HL-60/S4 (cell line): ENCODE data around the gene INHBC.
"Not testable (repeated sequence)": the region's sequence is repeated elsewhere in the genome, so short reads cannot be mapped to it uniquely, and the experiment has no call there.

Source experiments
- in situ Hi-C: fragments of 300-500 bp; cut with MboI; formaldehyde crosslinking; loops from 2 replicates; pipeline ENCODE4 v1.14.3; 2022; ENCODE audit warnings: low sequenced_read_pairs

Gene INHBC

DNA sequence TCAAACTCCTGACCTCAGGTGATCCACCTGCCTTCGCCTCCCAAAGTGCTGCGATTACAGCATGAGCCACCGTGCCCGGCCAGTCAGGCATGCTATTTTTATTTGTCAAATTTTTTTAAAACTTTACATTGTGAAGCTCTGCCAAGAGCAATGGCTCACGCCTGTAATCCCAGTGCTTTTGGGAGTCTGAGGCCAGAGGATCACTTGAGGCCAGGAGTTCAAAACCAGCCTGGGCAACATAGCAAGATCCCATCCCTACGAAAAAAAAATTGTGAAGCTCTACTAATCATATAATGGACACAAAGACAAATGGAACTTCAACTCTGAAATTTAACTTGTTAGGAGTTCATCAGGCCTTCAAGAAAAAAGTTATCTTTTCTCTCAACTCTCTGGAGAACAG lies 5.6 kb upstream of the INHBC start:
- in situ Hi-C loops, result no loop called here

DNA sequence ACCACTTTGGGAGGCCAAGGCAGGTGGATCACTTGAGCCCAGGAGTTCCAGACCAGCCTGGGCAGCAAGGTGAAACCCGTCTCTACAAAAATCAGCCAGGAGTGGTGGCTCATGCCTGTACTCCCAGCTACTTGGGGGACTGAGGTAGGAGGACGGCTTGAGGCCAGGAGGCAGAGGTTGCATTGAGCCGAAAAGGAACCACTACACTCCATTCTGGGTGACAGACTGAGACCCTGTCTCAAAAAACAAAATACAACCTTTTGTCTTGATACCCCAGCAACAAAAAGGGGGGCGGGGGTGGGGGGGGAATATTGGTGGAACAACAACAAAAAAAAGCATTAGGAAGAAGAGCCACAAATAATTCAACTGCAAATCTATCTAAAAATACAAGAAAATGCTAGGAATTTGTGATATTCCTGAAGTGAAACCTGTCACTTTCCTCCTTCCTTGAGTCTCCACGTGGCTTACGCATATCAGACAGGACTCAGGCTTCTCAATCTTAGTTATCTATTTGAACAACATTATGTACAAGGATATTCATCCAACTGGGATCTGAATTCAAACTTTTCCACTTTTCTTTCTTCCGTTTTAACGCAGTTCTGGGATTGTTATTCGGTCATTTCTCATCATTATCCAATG lies 5.0 kb upstream of the INHBC start:
- in situ Hi-C loops, result no loop called here

DNA sequence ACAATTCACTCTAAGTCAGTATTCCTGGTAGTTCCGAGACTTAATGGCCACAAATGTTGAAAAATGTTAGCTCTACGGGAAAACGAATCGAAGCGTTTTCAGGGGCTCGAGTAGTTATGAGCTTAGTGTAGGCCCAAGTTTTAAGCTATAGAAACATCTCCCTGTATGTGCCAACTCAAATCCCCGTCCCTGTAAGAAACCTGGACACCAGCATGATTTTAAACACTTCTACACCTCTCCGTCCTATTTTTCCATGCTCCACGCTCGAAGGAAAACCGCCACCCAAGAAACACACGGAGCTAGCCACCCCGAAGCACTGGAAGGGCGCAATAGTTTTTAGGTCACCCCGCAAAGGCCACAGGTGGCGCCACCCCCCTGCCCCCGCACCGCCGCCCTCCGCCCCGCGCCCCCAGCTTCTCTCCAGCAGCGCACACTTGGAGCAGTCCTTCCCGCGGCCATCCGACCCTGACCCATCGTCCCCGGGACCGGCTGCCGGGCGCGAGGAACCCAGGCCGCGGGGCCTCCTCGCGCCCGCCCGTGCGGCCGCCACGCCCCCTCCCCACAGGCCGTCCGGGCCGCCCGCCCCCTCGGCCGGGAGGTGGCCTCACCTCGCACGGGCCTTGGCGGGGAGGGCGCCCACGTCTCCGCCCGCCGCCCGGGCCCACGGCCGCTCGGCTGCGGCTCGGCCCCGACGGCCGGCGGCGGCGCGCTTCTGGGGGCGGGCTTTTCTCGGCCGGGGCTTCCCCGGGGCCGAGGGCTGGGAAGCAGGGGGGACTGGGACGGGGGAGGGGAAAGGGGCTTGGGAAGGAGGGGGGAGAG lies 4.3 kb upstream of the INHBC start:
- in situ Hi-C loops, result no loop called here

DNA sequence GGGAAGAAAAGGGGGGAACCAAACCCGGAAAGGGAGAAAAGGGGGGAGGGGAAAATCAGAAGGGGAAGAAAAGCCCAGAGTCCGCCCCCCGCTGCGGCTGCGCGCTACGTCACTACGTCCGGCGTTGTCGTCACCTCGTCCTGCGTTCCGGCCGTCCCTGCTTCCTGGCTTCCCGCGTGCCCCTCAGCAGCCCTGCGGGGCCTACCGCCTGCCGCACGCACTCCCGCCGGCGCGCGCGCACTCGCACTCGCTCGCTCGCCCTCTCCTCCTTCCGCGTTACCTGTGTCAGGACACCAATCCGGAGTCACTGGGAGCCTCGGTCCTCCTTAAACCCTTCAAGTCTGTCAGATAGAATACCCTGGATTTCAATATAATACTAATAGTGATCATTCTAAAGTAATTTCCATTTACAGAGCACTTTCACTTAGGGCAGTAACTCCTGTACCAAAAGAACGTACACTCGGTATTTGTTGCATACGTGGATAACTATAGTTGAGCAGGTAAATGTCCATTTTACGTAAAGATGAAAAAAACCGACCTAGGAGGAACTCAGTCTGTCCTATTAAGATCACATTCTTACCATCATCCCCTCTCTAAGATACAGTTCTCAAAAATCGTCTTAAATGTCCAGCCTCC lies 3.5 kb upstream of the INHBC start, which contains the start of gene R3HDM2:
R3HDM2 (minus strand) TSS at position 113 of the 636 bp plus-strand sequence. CDS start 120,615 bp downstream, outside the sequence.
- in situ Hi-C loops, result no loop called here

DNA sequence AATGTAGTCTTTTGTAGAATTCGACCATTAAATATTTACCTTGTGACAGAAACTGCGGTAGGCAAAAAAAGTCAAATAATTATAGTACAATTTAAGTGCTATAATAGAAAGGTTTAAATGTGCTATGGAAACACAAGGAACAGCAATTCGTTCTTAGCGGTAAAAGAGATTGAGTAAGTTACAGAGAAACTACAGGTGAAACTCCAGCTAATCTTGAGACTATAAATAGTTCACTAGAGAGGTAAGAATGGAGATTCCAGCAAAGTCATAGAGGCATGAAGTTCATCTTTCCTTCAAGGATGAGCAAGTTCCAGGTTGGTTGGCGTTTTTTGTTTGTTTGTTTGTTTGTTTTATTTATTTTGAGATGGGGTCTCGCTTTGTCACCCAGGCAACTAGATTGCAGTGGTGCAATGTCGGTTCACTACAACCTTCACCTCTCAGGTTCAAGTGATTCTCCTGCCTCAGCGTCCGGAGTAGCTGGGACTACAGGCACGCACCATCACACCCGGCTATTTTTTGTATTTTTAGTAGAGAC lies 2.9 kb upstream of the INHBC start:
- in situ Hi-C loops, result no loop called here

DNA sequence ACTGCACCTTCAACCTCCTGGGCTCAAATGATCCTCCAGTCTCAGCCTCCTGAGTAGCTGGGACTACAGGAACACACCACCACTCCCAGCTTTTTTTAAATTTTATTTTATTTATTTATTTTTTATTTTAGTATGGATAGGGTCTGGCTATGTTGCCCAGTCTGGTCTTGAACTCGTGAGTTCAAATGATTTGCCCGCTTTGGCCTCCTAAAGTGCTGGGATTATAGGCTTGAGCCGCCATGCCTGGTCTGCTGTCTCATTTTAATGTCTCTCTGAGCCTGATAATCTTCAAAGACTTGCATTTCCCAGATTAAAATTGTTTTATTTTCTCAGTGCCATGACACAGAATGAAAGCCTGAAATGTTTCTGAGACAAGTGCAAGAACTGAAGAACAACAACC lies 1.2 kb upstream of the INHBC start:
- in situ Hi-C loops, result no loop called here

DNA sequence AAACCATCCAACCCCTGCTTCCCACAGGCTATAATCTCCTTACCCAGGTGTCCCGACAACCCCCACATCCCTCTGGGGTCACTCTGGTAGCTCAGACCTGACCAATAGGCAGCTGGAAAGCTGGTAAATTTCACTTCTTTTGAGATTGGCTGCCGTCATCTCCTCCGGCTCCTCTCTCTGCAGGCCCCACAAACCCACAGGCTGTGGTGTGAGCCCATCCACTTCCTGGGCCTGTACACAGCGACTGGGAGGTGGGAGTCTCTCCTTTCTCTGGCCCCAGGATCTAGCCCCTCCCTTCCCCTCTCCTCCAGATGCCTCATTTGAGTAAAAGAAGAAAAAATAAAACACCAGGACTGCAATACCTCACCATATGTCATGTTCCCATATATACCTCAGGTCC lies 709 bp downstream of the INHBC start:
- in situ Hi-C loops, result no loop called here

DNA sequence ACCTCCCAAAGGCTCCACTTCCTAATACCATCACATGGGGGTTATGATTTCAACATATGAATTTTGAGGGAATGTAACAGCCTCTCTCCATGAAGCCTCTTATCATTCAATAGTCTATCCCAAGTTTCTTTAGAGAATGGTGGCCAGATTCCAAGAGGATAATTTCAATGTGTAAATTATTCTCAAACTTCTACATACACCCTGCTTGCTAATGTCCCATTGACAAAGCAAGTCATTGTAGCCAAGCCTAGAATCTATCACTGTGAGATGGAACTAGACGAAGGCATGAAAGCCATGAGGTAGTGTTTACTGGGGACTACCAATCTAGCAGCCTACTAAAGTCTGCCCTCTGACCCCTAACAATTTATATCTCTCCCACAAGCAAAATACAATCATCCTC lies 3.8 kb downstream of the INHBC start:
- in situ Hi-C loops, result no loop called here

DNA sequence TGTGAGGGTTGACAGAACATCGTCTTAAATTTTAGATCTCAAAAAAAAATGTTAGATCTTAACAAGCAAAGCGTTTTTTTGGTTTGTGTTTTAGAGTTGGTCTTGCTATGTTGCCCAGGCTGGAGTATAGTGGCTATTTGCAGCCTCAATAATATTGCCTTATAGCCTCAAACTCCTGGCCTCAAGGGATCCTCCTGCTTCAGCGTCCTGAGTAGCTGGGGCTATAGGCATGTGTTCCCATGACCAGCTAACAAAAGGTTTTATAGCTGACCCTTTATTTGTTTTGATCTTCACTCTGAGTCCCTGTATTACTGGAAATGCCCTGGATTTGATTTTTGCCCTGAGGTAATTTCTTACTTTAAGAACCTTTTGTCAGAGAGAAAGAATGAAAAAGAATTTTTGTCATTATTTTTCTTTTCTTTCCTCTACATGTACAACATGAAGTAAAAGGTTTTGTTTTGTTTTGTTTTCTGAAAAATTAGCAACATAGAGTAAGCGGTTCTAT lies 5.2 kb downstream of the INHBC start:
- in situ Hi-C loops, result no loop called here

DNA sequence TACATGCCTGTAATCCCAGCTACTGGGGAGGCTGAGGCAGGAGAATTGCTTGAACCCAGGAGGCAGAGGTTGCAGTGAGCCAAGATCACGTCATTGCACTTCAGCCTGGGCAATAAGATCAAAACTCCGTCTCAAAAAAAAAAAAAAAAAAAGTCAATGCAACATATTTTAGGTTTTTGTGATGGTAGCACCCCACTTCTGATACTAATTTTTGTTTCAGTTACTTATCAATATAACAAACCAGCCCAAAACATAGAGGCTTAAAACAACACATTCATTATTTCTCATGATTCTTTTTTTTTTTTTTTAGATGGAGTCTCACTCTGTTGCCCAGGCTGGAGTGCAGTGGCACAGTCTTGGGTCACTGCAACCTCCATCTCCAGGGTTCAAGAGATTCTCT lies 6.8 kb downstream of the INHBC start:
- in situ Hi-C loops, result not testable (repeated sequence)

DNA sequence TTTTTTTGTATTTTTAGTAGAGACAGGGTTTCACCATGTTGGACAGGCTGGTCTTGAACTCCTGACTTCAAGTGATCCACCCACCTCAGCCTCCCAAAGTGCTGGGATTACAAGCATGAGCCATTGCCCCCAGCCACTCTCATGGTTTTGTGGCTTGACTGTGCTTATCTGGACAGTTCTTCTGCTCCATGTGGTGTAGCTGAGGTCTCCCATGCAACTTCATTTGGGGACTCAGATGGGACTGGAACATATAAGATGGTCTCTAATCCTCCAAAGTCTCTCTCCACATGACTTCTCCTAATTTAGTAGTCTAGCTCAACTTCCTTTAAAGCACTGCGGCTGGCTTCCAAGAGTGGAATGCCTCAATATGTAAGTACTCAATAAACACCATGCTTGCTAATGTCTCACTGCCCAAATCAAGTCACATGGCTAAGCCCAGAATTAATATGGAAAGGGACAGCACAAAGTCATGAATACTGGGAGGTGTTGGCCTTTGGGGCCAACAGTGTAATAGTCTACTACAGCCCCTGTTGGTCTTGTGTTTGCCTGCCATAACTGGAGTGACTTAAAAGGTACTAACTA lies 7.4 kb downstream of the INHBC start:
- in situ Hi-C loops, result no loop called here

DNA sequence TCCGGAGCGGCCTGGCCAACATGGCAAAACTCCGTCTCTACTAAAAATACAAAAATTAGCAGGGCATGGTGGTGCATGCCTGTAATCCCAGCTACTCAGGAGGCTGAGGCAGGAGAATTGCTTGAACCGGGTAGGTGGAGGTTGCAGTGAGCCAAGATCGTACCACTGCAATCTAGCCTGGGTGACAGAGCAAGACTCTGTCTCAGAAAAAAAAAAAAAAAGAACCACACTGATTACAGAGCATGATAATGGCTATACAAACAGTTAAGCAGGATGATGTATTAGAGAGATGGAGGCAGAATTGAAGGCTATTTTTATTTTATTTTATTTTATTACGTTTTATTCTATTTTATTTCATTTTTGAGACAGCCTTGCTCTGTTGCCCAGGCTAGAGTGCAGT lies 9.8 kb downstream of the INHBC start:
- in situ Hi-C loops, result not testable (repeated sequence)

DNA sequence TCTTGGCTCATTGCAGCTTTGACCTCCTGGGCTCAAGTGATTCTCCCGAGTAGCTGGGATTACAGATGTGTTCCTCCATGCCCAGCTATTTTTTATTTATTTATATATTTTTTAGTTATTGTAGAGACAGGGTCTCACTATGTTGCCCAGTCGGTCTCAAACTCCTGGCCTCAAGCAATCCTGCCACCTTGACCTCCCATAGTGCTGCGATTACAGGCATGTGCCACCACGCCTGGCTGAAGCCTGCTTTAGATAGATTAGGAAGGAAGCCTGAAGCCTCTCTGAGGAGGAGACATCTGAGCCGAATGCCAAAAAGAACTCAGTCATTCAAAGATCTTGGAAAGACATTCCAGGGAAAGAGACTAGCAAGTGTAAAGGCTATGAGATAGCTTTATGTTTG lies 10.2 kb downstream of the INHBC start:
- in situ Hi-C loops, result no loop called here

DNA sequence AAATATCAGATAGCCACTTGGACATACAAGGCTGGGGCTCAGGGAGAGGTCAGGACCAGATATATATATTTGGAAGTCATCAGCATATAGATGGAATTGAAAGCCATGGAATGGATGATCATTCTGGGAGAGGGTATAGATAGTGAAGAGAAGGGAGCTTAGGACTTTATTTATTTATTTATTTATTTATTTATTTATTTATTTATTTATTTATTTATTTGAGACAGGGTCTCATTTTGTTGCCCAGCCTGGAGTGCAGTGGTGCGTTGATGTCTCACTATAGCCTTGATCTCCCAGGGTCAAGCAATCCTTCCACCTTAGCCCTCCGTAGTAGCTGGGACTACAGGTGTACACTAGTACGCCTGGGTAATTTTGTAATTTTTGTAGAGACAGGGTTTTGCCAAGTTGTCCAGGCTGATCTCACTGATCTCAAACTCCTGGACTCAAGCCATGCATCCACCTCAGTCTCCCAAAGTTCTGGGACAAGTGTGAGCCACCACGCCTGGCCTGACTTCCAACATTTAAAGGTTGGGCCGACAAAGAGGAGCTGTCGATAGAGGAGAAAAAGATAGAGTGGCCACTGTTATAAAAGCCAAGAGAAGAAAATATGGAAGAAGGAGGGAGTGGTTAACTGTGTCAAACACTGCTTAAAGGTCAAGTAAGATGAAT lies 11.8 kb downstream of the INHBC start:
- in situ Hi-C loops, result no loop called here

DNA sequence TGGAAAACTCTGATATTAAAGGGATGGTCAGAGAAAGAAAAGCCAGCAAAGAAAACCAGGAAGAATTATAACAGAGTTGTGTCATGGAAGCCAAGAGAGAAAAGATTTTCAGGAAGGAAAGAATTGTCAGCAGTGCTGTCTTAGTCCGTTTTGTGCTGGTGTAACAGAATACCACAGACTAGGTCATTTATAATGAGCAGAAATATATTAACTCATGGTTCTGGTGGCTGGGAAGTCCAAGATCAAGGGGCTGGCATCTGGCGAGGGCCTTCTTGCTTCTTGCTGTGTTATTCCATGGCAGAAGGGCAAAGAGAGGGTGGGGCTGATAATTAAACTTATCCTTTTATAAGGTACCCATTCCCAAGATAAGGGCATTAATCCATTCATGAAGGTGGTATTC lies 14.1 kb downstream of the INHBC start:
- in situ Hi-C loops, result no loop called here

DNA sequence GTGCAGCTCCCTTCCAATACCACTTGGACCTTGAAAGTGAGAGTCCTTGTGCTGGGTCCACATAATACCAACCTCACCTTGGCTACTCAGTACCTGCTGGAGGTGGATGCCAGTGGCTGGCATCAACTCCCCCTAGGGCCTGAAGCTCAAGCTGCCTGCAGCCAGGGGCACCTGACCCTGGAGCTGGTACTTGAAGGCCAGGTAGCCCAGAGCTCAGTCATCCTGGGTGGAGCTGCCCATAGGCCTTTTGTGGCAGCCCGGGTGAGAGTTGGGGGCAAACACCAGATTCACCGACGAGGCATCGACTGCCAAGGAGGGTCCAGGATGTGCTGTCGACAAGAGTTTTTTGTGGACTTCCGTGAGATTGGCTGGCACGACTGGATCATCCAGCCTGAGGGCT lies 14.8 kb downstream of the INHBC start:
- in situ Hi-C loops, result no loop called here

DNA sequence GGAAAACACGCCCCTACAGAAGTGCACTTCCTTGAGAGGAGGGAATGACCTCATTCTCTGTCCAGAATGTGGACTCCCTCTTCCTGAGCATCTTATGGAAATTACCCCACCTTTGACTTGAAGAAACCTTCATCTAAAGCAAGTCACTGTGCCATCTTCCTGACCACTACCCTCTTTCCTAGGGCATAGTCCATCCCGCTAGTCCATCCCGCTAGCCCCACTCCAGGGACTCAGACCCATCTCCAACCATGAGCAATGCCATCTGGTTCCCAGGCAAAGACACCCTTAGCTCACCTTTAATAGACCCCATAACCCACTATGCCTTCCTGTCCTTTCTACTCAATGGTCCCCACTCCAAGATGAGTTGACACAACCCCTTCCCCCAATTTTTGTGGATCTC lies 15.5 kb downstream of the INHBC start:
- in situ Hi-C loops, result loop anchor here (10.0 kb wide), 1 partner anchor 185 kb away; no protein-coding TSS in a partner anchor

DNA sequence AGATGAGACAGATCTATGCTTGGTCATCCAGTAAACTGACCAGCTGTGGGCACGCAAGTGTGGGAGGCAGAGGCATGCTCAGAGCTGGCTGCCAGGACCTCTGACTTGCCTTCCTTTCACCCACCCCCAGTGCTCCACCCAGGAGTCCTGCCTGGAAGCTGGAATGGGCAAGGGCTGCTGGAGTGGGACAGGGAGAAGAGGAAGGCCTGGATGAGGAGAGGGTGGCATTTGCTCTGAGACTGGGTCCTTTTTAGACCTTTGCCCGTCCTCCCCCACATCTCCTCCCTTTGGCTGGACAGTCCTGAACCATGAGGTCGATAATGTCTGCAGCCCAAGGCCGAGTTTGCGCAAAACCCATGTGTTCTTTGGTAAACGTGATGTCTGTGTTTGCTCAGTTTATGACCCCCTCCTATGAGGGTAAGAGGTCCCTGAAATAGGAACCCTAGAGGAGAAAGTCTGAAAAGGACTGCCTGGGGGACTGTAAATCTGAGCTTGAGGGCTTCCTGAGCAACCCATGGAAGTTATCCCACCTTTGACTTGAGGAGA lies 16.7 kb downstream of the INHBC start:
- in situ Hi-C loops, result loop anchor here (10.0 kb wide), 1 partner anchor 187 kb away; no protein-coding TSS in a partner anchor

DNA sequence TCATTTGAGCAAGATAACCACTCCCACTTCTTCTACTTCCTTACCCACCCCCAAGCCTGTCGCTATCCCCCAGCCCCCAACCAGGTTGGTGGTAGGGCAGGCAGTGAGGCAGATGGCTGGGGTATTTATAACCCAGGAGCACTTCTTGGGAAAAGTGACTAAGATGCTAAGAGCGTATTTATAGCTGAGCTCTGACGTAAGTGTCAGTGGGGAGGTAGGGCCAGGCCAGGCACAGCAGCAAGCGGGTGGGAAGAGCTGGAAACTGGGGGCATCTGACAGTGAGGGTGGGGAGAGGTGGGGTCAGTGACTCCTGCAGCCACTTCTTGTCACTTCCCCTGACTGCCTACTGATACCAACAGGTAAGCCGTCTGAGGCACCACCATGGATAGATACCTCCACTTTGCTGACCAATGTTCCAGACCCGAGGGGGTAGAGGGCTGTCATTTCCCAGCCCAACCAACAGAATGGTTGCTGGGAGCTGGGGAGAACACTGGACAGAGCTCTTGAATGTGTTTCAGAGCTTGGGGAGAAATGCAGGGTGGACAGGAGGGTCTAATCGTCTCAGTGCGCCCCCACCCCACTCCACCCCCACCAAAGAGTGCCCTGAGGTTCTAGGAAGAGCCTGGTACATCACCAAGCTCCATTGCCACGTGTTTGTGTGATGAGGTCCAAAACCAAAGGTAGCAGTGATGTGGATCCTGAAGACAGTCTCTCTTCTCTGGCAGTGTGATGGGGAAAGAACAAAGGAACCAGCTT lies 17.8 kb downstream of the INHBC start:
- in situ Hi-C loops, result loop anchor here (10.0 kb wide), 1 partner anchor 188 kb away; no protein-coding TSS in a partner anchor
